Calu3 (cell line): ENCODE measurements around the gene TM6SF1. TPM values are rescaled to one million over a fixed set of nuclear protein-coding genes. Genes with fewer than 3 reads are reported as not detected.

Experiments used
- BruUV-seq: library from RNA; stranded (reverse); fragments of 400-500 nt; replicated peaks from 2 replicates; lab custom pipeline; 2021; lab: Mats Ljungman, UMichigan
- CTCF ChIA-PET: fragments of 300-600 bp; sonication (Branson Sonifier 250); formaldehyde crosslinking; loops from one replicate; lab custom pipeline; 2022; ENCODE audit warnings: antibody characterized with exemption; lab: Charles Lee
- DNase-seq: peaks from one replicate; pipeline ENCODE4 v3.0.0; 2022
- H3K27ac Mint-ChIP-seq: one replicate; pipeline ENCODE4 v1.8.0; 2022; ENCODE audit warnings: mixed read lengths; ENCODE audit not compliant: unreplicated experiment
- H3K27me3 Mint-ChIP-seq: one replicate; pipeline ENCODE4 v1.8.0; 2022; ENCODE audit warnings: mixed read lengths; ENCODE audit not compliant: unreplicated experiment
- H3K36me3 Mint-ChIP-seq: one replicate; pipeline ENCODE4 v1.8.0; 2022; ENCODE audit warnings: mild to moderate bottlenecking, moderate library complexity, mixed read lengths; ENCODE audit not compliant: insufficient read depth, unreplicated experiment
- H3K4me1 Mint-ChIP-seq: one replicate; pipeline ENCODE4 v1.8.0; 2022; ENCODE audit warnings: mild to moderate bottlenecking, low read depth, mixed read lengths; ENCODE audit not compliant: unreplicated experiment
- H3K4me3 Mint-ChIP-seq: one replicate; pipeline ENCODE4 v1.8.0; 2022; ENCODE audit warnings: mild to moderate bottlenecking, low read depth, moderate library complexity, mixed read lengths; ENCODE audit not compliant: unreplicated experiment
- H3K9me3 Mint-ChIP-seq: one replicate; pipeline ENCODE4 v1.8.0; 2022; ENCODE audit warnings: low read depth, mixed read lengths; ENCODE audit not compliant: unreplicated experiment
- intact Hi-C: fragments of 100-400 bp; cut with micrococcal nuclease; formaldehyde crosslinking; loops from one replicate; pipeline ENCODE4 v1.10.0; 2022; ENCODE audit not compliant: unreplicated experiment
- total RNA-seq: library from RNA; stranded (reverse); gene quantifications from 2 replicates; pipeline ENCODE4 v1.2.3, GENCODE V29; 2022
- TF ChIP-seq, protein P1 (sequence below): fragments of 200-600 bp; IDR thresholded peaks from one replicate; pipeline ENCODE4 v1.8.0; 2022; ENCODE audit warnings: antibody characterized with exemption; ENCODE audit not compliant: unreplicated experiment

TM6SF1 gene
- total RNA-seq, 1 experiment from 2014 or later: not detected

DNA sequence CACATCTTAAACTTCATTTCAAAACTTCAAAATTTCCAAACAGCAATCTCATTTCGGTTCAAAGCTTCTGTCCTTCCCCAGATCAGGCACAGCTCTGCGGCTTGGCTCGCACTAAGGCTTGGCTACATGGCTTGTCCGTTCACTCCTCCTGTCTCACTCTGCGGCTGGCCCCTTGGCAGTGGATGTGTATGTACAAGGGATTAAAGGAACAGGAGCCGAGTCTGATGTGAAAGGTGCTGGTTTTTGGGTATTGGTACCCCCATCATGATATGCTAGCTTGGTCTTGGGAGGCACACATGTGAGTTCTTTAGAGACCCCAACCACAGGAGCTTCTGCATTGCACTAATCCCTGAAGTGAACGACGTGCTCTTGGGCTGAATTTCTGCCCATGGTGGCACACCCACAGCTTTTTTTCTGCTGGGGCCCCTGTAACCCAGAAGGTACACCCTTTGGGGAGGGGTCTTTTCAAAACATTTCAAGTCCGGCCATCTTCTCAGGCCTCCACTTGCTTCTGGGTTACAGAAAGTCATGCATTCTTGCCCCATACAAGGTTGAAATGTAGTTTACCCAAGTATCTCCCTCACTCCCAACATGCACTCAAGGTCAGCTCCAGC is 12.6 kb downstream of the TM6SF1 start:
- H3K9me3 Mint-ChIP-seq: no peaks in the 10 kb centered on the region
- no peak overlapping the region for H3K27ac Mint-ChIP-seq
- CTCF ChIA-PET: no interaction called here
- H3K27me3 Mint-ChIP-seq: no peaks in the 10 kb centered on the region
- H3K4me3 Mint-ChIP-seq: no peak overlapping the region
- BruUV-seq: no TSS peak
- intact Hi-C loops: no loop called here
- no peak for DNase-seq
- H3K4me1 Mint-ChIP-seq: no peaks in the 10 kb centered on the region
- no peaks in the 10 kb centered on the region for H3K36me3 Mint-ChIP-seq
- TF ChIP-seq, protein P1, sequence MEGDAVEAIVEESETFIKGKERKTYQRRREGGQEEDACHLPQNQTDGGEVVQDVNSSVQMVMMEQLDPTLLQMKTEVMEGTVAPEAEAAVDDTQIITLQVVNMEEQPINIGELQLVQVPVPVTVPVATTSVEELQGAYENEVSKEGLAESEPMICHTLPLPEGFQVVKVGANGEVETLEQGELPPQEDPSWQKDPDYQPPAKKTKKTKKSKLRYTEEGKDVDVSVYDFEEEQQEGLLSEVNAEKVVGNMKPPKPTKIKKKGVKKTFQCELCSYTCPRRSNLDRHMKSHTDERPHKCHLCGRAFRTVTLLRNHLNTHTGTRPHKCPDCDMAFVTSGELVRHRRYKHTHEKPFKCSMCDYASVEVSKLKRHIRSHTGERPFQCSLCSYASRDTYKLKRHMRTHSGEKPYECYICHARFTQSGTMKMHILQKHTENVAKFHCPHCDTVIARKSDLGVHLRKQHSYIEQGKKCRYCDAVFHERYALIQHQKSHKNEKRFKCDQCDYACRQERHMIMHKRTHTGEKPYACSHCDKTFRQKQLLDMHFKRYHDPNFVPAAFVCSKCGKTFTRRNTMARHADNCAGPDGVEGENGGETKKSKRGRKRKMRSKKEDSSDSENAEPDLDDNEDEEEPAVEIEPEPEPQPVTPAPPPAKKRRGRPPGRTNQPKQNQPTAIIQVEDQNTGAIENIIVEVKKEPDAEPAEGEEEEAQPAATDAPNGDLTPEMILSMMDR: no peak

DNA sequence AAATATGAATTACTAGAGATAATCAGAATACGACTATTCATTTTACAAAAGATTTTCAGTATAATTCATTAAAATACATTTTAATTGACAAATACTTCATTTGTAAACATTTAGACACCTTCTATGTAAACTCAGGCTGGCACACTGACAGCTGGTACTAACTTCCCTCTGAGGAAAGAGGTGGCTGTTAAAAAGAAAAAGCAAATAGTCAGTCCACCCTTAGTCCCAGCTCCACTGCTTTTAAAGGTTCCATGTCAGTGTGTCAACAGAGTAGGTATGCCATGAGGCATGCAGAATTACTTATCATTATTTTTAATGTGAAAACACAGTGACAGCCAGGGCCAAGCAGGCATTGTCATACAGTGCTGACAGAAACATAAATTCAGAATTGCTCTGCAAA is 16.1 kb downstream of the TM6SF1 start:
- Mint-ChIP-seq H3K27me3 (no peaks in the 10 kb centered on the region), H3K4me1 (no peaks in the 10 kb centered on the region), H3K36me3 (no peaks in the 10 kb centered on the region), H3K9me3 (no peaks in the 10 kb centered on the region), H3K27ac (no peak overlapping the region), H3K4me3 (no peak overlapping the region)
- TF ChIP-seq, protein P1: no peak
- CTCF ChIA-PET: no interaction called here
- intact Hi-C loops: no loop called here
- no TSS peak for BruUV-seq
- no peak for DNase-seq

DNA sequence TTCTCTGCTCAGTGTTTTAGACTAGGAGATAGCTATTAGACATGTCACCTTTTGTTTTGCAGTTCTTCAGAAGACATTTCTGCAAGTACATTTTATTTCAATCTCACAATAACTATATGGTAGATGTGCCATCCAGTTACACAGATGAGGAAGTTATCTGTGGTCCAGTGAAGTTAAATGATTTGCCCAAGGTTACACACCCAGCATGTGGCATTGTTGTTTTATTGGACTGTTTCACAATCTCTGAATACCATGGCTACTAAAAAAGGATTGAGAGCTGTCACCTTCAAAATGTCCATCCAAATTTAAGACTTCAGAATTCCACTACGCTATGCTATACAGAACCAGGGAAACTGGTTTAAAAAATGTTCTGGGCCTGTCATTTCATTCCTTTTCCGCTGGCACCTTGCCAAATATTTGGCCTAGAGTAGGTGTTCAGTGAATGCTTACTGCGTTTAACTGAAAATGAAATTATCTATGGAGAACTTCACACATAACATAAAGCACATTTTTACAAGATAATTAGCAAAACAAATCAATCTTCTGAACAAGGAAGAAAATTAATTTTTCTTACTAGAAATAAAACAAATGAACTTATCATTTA is 20.2 kb downstream of the TM6SF1 start:
- H3K27ac Mint-ChIP-seq: no peak overlapping the region
- no peaks in the 10 kb centered on the region for H3K4me1 Mint-ChIP-seq
- TF ChIP-seq, protein P1: no peak
- intact Hi-C loops: no loop called here
- H3K27me3 Mint-ChIP-seq: no peaks in the 10 kb centered on the region
- DNase-seq: no peak
- no peak overlapping the region for H3K4me3 Mint-ChIP-seq
- BruUV-seq: no TSS peak
- no peaks in the 10 kb centered on the region for H3K9me3 Mint-ChIP-seq
- CTCF ChIA-PET: interaction anchor here (0.6 kb wide), 1 partner anchor 69 kb away, joined by 3 read pairs; no protein-coding TSS in a partner anchor
- H3K36me3 Mint-ChIP-seq: no peaks in the 10 kb centered on the region

DNA sequence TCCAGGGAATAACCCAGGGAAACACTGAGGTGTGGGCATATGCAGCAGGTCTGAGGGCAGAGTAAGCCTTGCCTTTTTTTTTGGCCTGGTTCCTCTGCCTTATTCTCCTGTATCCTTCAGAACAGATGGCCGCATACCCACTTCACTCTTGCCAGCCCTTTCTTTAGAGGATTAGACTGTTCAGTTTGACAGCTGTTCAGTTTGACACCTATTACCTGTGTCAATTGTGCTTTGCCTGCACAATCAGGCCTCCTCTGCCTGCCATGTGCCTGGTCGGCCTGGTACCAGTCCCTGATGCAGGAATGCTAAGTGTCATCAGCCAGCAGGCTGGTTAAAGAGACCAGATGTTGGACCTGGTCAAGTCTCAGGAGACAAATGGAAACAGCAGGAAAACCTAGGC is 22.3 kb downstream of the TM6SF1 start:
- TF ChIP-seq, protein P1: no peak
- Mint-ChIP-seq H3K4me3 (no peak overlapping the region), H3K4me1 (no peaks in the 10 kb centered on the region), H3K27me3 (no peaks in the 10 kb centered on the region), H3K36me3 (no peaks in the 10 kb centered on the region), H3K9me3 (no peaks in the 10 kb centered on the region), H3K27ac (no peak overlapping the region)
- CTCF ChIA-PET: no interaction called here
- intact Hi-C loops: no loop called here
- DNase-seq: no peak
- no TSS peak for BruUV-seq
